Fibroblast of villous mesenchyme (primary cell): Measurements from ENCODE around the gene CFAP97D2. TPM values are rescaled to one million over a fixed set of nuclear protein-coding genes. Genes with fewer than 3 reads are reported as not detected.

Experiments
- DNase-seq: peaks from one replicate; pipeline ENCODE4 v3.0.0-alpha.2; 2010; ENCODE audit warnings: low read depth
- H3K4me3 ChIP-seq: 2 replicates; pipeline ENCODE4 v1.5.1; 2011; ENCODE audit warnings: low read depth, mild to moderate bottlenecking, low read length
- total RNA-seq: library from RNA; depleted of rRNA; stranded (reverse); fragments of >200 nt; gene quantifications from 2 replicates; pipeline ENCODE4 v1.2.3, GENCODE V29; 2012
- TF ChIP-seq, protein P1 (sequence below): IDR thresholded peaks from 2 replicates; pipeline ENCODE4 v1.5.1; 2012; ENCODE audit warnings: low read depth, mild to moderate bottlenecking, low read length; ENCODE audit not compliant: insufficient read depth

The CFAP97D2 gene
- total RNA-seq, 1 donor: not detected

GRCh38 chr13:114151031-114151430, 28.0 kb upstream of the CFAP97D2 start:
- no peak for DNase-seq
- H3K4me3 ChIP-seq: no peak overlapping the region

GRCh38 chr13:114151565-114152284, 27.3 kb upstream of the CFAP97D2 start:
- no peak overlapping the region for H3K4me3 ChIP-seq
- no peak for DNase-seq
- TF ChIP-seq, protein P1, sequence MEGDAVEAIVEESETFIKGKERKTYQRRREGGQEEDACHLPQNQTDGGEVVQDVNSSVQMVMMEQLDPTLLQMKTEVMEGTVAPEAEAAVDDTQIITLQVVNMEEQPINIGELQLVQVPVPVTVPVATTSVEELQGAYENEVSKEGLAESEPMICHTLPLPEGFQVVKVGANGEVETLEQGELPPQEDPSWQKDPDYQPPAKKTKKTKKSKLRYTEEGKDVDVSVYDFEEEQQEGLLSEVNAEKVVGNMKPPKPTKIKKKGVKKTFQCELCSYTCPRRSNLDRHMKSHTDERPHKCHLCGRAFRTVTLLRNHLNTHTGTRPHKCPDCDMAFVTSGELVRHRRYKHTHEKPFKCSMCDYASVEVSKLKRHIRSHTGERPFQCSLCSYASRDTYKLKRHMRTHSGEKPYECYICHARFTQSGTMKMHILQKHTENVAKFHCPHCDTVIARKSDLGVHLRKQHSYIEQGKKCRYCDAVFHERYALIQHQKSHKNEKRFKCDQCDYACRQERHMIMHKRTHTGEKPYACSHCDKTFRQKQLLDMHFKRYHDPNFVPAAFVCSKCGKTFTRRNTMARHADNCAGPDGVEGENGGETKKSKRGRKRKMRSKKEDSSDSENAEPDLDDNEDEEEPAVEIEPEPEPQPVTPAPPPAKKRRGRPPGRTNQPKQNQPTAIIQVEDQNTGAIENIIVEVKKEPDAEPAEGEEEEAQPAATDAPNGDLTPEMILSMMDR: no peak

More at GRCh38 chr13:114151031-114151430, 28.0 kb upstream of the CFAP97D2 start:
- TF ChIP-seq, protein P1: no peak

DNA sequence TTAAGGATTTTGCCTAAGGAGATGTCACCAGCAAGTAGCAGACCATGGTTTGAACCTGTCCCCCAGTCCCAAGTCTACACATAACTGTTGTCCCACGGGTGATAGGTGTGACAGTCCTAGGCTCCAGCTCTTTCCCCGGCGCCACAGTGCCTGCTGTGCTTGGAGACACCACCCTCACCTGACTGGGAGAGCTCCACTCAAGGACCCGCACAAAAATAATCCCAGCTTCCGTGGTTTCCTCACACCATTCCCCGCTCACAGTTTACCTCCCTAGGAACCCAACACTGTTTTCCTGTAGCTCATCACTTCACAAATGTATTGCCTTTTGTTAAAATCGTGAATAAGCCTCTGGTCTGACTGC, 26.8 kb upstream of the CFAP97D2 start:
- no peak overlapping the region for H3K4me3 ChIP-seq
- DNase-seq: no peak
- TF ChIP-seq, protein P1: no peak

DNA sequence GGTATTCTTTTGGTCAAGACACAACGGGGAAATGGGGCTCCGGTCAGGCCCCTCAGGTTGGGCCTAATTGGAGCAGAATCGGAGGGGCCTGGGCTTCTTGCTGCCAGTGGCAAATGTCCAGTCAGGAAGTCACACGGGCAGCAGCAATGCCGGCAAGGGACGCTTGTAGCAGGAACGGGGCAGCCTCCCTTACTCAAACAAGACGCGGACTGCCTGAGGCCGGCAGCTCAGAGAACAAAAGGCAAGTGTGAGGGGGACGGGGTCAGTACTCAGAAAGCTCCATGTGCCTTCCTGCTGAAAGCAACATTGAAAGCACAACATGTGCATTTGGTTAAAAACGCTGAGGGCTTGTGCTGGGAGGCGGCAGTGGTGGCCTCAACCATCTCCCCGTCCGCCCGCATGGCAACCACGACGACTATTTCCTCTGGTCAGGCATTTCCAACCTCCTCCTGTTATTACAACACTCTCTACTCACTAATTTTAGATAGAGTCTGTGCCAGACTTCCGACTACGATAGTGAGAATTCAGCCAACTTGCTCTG, 26.2 kb upstream of the CFAP97D2 start:
- no peak for DNase-seq
- H3K4me3 ChIP-seq: no peak overlapping the region
- TF ChIP-seq, protein P1: no peak

DNA sequence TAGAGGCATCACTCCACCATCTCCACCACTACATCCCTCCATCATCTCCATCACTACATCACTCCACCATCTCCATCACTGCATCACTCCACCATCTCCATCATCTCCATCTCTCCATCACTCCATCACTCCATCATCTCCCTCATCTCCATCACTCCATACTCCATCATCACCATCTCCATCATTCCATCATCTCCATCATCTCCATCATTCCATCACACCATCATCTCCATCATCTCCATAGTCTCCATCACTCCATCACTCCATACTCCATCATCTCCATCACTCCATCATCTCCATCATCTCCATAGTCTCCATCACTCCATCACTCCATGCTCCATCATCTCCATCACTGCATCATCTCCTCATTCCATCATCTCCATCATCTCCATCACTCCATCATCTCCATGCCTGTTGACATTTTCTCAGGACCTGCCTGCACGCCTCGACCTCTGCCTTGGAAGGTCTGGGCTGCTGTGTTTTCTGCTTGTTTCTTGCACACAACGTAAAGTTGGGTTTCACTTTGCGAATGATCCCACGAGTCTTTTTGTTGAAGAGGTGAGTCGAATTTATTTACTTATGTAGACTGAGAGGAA, 25.5 kb upstream of the CFAP97D2 start:
- no peak overlapping the region for H3K4me3 ChIP-seq
- TF ChIP-seq, protein P1: no peak
- no peak for DNase-seq

DNA sequence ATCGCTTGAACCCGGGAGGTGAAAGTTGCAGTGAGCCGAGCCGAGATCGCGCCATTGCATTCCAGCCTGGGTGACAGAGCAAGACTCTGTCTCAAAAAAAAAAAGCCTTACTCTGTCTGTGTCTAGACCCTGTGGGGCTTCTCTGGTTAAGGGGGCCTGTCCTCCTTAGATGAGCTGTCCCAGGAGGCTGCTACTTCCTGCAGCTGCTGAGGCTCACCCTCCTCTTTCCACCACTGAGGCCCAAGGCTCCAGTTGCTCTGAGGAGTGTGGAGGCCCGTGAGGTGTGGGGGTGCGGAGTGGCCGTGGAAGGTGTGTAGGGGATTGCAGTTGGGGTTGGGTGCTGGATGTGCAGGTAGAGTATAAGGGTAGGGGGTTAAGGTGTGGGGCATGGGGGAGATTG, 24.6 kb upstream of the CFAP97D2 start:
- TF ChIP-seq, protein P1: no peak
- no peak overlapping the region for H3K4me3 ChIP-seq
- no peak for DNase-seq
